ENCODE results near the gene LRRC56. TPM values are rescaled to one million over a fixed set of nuclear protein-coding genes. Genes with fewer than 3 reads are reported as not detected.

LRRC56 gene
- total and polyA plus RNA-seq, 2 donors (not counting 1 experiment from before 2014, with no cell fraction given), result 0.28 to 1.3 TPM

DNA sequence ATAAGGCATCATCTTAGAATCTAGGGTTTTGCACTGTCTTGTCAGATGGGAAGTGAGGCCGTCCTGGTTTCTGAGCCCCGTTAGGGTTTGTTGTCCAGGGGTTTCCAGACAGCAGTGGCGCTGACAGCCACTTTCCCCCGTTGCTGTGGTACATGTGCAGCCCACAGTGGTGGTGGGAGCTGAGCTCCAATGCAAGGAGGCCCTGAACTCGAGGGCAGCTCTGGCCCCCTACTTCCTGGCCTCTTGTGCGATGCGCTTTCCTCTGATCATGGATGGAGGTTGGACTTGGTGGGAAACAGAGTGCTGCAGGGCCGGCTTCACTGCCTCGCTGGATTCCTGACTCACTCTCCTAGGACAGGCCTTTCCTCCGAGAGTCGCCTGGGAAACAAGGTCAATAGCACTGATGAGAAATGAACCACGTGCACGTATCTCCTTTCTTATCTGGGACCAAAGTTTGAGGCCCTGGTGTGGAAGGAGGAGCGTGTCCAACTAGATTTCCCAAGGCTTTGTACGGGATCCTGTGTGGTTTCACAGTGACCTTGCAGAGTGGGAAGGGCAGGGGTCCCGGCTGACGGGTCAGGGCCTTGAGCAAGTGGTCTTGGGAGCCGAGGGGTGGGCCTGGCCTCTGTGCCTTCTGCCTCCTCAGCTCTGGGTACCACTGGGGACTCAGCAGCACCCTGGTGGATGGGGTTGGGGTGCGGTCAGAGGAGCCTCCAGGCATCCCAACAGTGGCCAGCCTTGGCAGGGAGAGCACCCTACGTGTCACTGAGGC, 42.7 kb downstream of the LRRC56 start:
- no peak overlapping the region for H3K27ac ChIP-seq (ENCODE audit: insufficient read depth, low read length)
- H3K4me1 ChIP-seq (ENCODE audit: control insufficient read depth, extremely low read depth, insufficient read depth, low read length), result peaks cover 3% of the 10 kb centered on the region
- H4K20me1 ChIP-seq (ENCODE audit: control insufficient read depth, extremely low read depth, insufficient read depth, low read length), result no peaks in the 10 kb centered on the region
- no peak overlapping the region for H3K4me3 ChIP-seq (replicated peaks in 1 of 4; ENCODE audit: control extremely low read depth in 1 of 4, insufficient read depth in 1 of 4, low read depth in 3 of 4, low read length in 4 of 4)
- no peak overlapping the region for H3K4me2 ChIP-seq (ENCODE audit: extremely low read depth, insufficient read depth, low read length)
- no peaks in the 10 kb centered on the region for H3K27me3 ChIP-seq (ENCODE audit: control insufficient read depth, insufficient read depth, low read length)
- H3K36me3 ChIP-seq (ENCODE audit: control insufficient read depth, insufficient read depth, low read length), result peaks cover 14% of the 10 kb centered on the region
- no peak for TF ChIP-seq EZH2 (IDR thresholded peaks at IDR 0.05; ENCODE audit: low read length, missing control alignments)
- TF ChIP-seq, protein P1, sequence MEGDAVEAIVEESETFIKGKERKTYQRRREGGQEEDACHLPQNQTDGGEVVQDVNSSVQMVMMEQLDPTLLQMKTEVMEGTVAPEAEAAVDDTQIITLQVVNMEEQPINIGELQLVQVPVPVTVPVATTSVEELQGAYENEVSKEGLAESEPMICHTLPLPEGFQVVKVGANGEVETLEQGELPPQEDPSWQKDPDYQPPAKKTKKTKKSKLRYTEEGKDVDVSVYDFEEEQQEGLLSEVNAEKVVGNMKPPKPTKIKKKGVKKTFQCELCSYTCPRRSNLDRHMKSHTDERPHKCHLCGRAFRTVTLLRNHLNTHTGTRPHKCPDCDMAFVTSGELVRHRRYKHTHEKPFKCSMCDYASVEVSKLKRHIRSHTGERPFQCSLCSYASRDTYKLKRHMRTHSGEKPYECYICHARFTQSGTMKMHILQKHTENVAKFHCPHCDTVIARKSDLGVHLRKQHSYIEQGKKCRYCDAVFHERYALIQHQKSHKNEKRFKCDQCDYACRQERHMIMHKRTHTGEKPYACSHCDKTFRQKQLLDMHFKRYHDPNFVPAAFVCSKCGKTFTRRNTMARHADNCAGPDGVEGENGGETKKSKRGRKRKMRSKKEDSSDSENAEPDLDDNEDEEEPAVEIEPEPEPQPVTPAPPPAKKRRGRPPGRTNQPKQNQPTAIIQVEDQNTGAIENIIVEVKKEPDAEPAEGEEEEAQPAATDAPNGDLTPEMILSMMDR (conservative IDR thresholded peaks at IDR 0.05 in 1 of 2, IDR thresholded peaks at IDR 0.05 in 1 of 2; ENCODE audit: low read depth in 1 of 2, low read length in 2 of 2), result no peak
- no peak overlapping the region for H2AFZ ChIP-seq (ENCODE audit: low read length)
- peaks cover 67% of the 10 kb centered on the region for H3K79me2 ChIP-seq (ENCODE audit: control insufficient read depth, insufficient read depth, low read length)
- no peak overlapping the region for H3K9ac ChIP-seq (ENCODE audit: insufficient read depth, low read length)
- DNase-seq (ENCODE audit: low read depth in 2 of 2), result peak in 1 of 2 donors; percentile 27
- no peaks in the 10 kb centered on the region for H3K9me3 ChIP-seq (ENCODE audit: control insufficient read depth, insufficient read depth, low read depth, low read length)

DNA sequence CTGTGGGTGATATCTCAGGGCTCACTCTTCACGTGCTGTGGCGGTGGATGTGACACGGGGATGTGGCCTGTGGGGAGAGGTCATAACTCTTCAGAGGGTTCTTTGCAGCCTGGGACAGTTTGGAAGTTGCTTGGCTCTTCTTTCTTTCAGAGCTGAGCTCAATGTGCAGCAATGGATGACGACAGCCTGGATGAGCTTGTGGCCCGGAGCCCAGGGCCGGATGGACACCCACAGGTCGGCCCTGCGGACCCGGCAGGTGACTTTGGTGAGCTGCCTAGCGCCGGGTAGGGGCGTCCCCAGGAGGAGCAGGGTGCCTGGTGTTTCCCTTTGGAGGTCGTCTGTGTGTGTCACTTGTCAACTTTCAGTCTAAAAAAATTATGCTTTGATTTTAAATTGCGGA, 44.0 kb downstream of the LRRC56 start:
- Histone ChIP-seq H3K9me3 (ENCODE audit: control insufficient read depth, insufficient read depth, low read depth, low read length) (no peaks in the 10 kb centered on the region), H3K27ac (ENCODE audit: insufficient read depth, low read length) (no peak overlapping the region)
- no peak for DNase-seq (ENCODE audit: low read depth in 2 of 2)

DNA sequence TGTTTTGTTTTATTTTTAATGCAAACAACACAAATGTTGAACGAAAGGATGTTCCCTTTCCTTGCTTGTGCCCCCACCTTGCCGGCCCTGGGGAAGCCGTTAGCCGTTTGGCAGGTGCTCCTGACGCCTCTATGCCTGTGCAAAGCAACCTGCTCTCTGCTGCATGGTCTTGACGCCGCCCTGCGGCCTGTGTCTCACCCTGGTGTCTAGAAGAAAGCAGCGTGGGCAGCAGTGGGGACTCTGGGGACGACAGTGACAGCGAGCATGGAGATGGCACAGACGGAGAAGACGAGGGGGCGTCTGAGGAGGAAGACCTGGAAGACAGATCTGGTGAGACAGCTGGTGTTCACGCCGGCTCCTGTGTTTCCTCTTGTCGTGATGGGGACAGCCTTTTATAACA, 44.4 kb downstream of the LRRC56 start:
- Histone ChIP-seq H3K4me3 (replicated peaks in 1 of 4; ENCODE audit: control extremely low read depth in 1 of 4, insufficient read depth in 1 of 4, low read depth in 3 of 4, low read length in 4 of 4) (no peak overlapping the region), H3K27me3 (ENCODE audit: control insufficient read depth, insufficient read depth, low read length) (no peaks in the 10 kb centered on the region), H2AFZ (ENCODE audit: low read length) (no peak overlapping the region), H3K79me2 (ENCODE audit: control insufficient read depth, insufficient read depth, low read length) (peaks cover 66% of the 10 kb centered on the region), H3K4me1 (ENCODE audit: control insufficient read depth, extremely low read depth, insufficient read depth, low read length) (peaks cover 3% of the 10 kb centered on the region), H3K4me2 (ENCODE audit: extremely low read depth, insufficient read depth, low read length) (no peak overlapping the region), H4K20me1 (ENCODE audit: control insufficient read depth, extremely low read depth, insufficient read depth, low read length) (no peaks in the 10 kb centered on the region), H3K27ac (ENCODE audit: insufficient read depth, low read length) (no peak overlapping the region), H3K9ac (ENCODE audit: insufficient read depth, low read length) (no peak overlapping the region), H3K9me3 (ENCODE audit: control insufficient read depth, insufficient read depth, low read depth, low read length) (no peaks in the 10 kb centered on the region), H3K36me3 (ENCODE audit: control insufficient read depth, insufficient read depth, low read length) (peaks cover 18% of the 10 kb centered on the region)
- DNase-seq (ENCODE audit: low read depth in 2 of 2), result no peak
- TF ChIP-seq, protein P1 (conservative IDR thresholded peaks at IDR 0.05 in 1 of 2, IDR thresholded peaks at IDR 0.05 in 1 of 2; ENCODE audit: low read depth in 1 of 2, low read length in 2 of 2), result no peak
- TF ChIP-seq EZH2 (IDR thresholded peaks at IDR 0.05; ENCODE audit: low read length, missing control alignments), result no peak

More for the DNA sequence above, 44.0 kb downstream of the LRRC56 start:
- Histone ChIP-seq H3K9ac (ENCODE audit: insufficient read depth, low read length) (no peak overlapping the region), H3K79me2 (ENCODE audit: control insufficient read depth, insufficient read depth, low read length) (peaks cover 67% of the 10 kb centered on the region), H3K4me2 (ENCODE audit: extremely low read depth, insufficient read depth, low read length) (no peak overlapping the region), H4K20me1 (ENCODE audit: control insufficient read depth, extremely low read depth, insufficient read depth, low read length) (no peaks in the 10 kb centered on the region), H3K36me3 (ENCODE audit: control insufficient read depth, insufficient read depth, low read length) (peaks cover 15% of the 10 kb centered on the region), H3K27me3 (ENCODE audit: control insufficient read depth, insufficient read depth, low read length) (no peaks in the 10 kb centered on the region), H2AFZ (ENCODE audit: low read length) (no peak overlapping the region), H3K4me3 (replicated peaks in 1 of 4; ENCODE audit: control extremely low read depth in 1 of 4, insufficient read depth in 1 of 4, low read depth in 3 of 4, low read length in 4 of 4) (no peak overlapping the region), H3K4me1 (ENCODE audit: control insufficient read depth, extremely low read depth, insufficient read depth, low read length) (peaks cover 3% of the 10 kb centered on the region)
- no peak for TF ChIP-seq EZH2 (IDR thresholded peaks at IDR 0.05; ENCODE audit: low read length, missing control alignments)
- TF ChIP-seq, protein P1 (conservative IDR thresholded peaks at IDR 0.05 in 1 of 2, IDR thresholded peaks at IDR 0.05 in 1 of 2; ENCODE audit: low read depth in 1 of 2, low read length in 2 of 2), result no peak

Data from fibroblast of lung (primary cell).